PC-9 (cell line): ENCODE results near the gene VPS11.

Experiments
- CTCF ChIP-seq: fragments of 200-600 bp; sonication (generic); conservative IDR thresholded peaks from 2 replicates; pipeline ENCODE4 v1.6.1; 2017; ENCODE audit warnings: mixed run types, antibody characterized with exemption, mild to moderate bottlenecking, moderate library complexity
- EZH2 ChIP-seq: fragments of 200-600 bp; sonication (generic); IDR thresholded peaks from 2 replicates; pipeline ENCODE4 v1.8.0; 2017; ENCODE audit warnings: antibody characterized with exemption, low read depth

DNA sequence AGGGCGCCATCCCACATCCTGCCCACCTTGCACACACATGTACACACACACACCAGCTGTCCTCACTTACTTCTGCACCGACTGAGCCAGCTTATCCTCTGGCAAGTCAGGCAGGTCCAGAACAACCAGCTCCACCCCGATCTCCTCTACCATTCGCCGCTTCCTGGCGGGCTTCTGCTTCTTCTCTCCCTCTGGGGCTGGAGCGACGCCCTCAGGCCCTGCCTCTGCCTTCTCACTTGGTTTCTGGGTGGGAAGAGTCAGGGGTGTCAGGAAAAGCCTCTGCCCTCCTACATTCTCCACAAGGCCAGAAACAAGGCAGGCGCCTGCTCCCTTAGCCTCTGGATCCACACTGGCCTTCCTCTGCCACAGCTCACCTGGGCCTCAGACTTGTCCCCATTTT is 19.0 kb upstream of the VPS11 start:
- TF ChIP-seq CTCF (no peak), EZH2 (no peak)
